Lower leg skin (tissue), 4 donors: ENCODE results near the gene SGCE. TPM values are rescaled to one million over a fixed set of nuclear protein-coding genes. Genes with fewer than 3 reads are reported as not detected.

ENCODE experiments used
- DNase-seq, 2 donors: peaks; one replicate each; pipeline ENCODE4 v3.0.0-alpha.2; 2019; ENCODE audit warnings: low spot score in 2 of 2
- H3K4me3 ChIP-seq: fragments of 200-600 bp; sonication (generic); 2 replicates; pipeline ENCODE4 v1.5.1; 2017; ENCODE audit warnings: mild to moderate bottlenecking, low read depth; ENCODE audit not compliant: poor library complexity, severe bottlenecking
- POLR2A ChIP-seq, 2 donors: fragments of 450-650 bp; IDR thresholded peaks; one replicate each; pipeline ENCODE4 v1.6.1; 2016 to 2017; ENCODE audit warnings: antibody characterized with exemption in 2 of 2, mild to moderate bottlenecking in 1 of 2, moderate library complexity in 1 of 2
- WGBS, 2 donors: methylation state at CpG; one replicate each; pipeline ENCODE4 v1.1.5; 2018; 5-methylcytosine and 5-hydroxymethylcytosine counted together
- intact Hi-C: fragments of 100-400 bp; cut with DNase I; formaldehyde crosslinking; loops from one replicate; pipeline ENCODE4 v1.15.0; 2023; ENCODE audit warnings: low total_unique reads
- total RNA-seq, 4 donors: library from RNA; depleted of rRNA; stranded (reverse); fragments of >200 nt; gene quantifications; one replicate each; pipeline ENCODE4 v1.1.0, GENCODE V29; 2016
- TF ChIP-seq, protein P1 (sequence below), 3 donors: fragments of 450-650 bp; IDR thresholded peaks; one replicate each; pipeline ENCODE4 v1.5.1; 2016; ENCODE audit warnings: antibody characterized with exemption in 3 of 3, mild to moderate bottlenecking in 3 of 3, moderate library complexity in 2 of 3

The SGCE gene
- total RNA-seq, 4 donors from 2014 or later: 9.8 to 25.7 (median 17.8) TPM

DNA sequence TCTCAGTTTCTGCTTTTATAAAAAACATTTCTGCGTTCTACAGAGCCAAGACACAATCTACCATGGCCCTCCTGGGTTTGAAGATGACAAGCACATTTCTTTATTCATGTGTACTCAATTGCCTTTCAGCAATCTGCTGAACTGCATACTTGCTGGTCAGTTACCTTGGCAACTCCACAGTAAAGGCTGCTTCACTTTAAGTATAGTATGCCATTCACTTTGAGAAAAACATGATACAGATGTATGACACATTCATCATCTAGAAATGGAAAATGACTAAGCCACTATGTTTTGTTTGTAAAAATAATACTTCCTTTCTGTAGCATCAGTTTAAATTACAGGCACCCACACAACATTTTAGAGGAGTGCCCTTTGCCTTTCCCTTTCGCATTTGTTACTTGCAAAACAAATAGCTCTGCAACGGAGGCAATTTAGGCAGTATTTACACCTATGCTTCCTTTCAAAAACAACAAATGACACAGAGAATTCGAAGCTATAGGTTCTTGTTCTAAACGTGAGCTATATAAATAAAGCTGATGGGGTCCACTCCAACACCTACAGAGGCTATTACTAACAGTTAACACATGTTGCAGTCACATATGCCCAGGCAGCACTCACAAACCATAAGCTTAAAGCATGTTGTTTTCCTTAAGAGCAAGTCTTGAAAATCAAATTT is 23.5 kb downstream of the SGCE start:
- 51 to 55% methylated on average over 5 of the region's 5 CpGs for WGBS, 2 donors
- no peak for TF ChIP-seq POLR2A (IDR thresholded peaks at IDR 0.05)
- TF ChIP-seq, protein P1, sequence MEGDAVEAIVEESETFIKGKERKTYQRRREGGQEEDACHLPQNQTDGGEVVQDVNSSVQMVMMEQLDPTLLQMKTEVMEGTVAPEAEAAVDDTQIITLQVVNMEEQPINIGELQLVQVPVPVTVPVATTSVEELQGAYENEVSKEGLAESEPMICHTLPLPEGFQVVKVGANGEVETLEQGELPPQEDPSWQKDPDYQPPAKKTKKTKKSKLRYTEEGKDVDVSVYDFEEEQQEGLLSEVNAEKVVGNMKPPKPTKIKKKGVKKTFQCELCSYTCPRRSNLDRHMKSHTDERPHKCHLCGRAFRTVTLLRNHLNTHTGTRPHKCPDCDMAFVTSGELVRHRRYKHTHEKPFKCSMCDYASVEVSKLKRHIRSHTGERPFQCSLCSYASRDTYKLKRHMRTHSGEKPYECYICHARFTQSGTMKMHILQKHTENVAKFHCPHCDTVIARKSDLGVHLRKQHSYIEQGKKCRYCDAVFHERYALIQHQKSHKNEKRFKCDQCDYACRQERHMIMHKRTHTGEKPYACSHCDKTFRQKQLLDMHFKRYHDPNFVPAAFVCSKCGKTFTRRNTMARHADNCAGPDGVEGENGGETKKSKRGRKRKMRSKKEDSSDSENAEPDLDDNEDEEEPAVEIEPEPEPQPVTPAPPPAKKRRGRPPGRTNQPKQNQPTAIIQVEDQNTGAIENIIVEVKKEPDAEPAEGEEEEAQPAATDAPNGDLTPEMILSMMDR (IDR thresholded peaks at IDR 0.05): no peak
- H3K4me3 ChIP-seq: no peak overlapping the region
- intact Hi-C loops: no loop called here
- no peak for DNase-seq

DNA sequence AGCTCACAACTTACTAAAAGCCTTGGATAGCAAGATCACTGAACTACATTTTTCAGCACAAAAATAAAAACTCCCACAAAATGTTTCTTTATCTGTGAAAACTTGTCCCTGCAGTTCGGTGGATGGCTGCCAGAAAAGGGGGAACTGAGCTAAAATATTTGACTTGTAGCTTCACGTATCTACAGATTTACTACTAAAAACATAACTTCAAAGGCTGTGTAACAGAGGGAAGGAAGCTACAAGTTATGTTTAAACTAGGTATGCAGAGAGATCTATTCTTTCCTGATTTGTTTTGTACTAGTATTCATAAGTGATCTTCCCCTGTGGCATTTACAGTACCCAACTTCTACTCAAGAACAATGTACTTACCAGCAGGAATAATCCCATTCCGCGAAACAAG is 25.1 kb downstream of the SGCE start:
- intact Hi-C loops: no loop called here
- 62 to 72% methylated on average over 4 of the region's 4 CpGs for WGBS, 2 donors
- TF ChIP-seq, protein P1 (IDR thresholded peaks at IDR 0.05): no peak
- TF ChIP-seq POLR2A (IDR thresholded peaks at IDR 0.05): no peak
- H3K4me3 ChIP-seq: no peak overlapping the region
- no peak for DNase-seq

DNA sequence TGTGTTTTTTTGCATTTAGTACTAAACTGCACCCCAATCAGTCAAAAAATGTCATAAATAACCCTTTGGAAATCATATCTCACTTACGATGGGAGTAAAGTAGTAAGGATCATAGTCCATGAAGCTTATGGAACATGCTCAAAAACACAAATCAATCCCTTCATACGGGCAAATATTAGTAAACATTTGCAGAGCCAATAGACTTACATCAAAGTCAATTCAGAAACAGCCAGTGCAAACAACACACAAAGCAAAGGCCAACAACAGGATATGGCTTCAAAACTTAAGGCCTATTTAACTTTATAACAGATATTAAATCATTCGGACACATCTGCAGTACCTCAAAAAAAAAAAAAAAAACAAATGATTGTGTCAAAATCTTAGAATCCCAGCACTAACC is 32.1 kb downstream of the SGCE start:
- 71 to 81% methylated on average over 3 of the region's 3 CpGs for WGBS, 2 donors
- TF ChIP-seq, protein P1 (IDR thresholded peaks at IDR 0.05): no peak
- TF ChIP-seq POLR2A (IDR thresholded peaks at IDR 0.05): no peak
- no peak overlapping the region for H3K4me3 ChIP-seq
- no peak for DNase-seq
- intact Hi-C loops: no loop called here

DNA sequence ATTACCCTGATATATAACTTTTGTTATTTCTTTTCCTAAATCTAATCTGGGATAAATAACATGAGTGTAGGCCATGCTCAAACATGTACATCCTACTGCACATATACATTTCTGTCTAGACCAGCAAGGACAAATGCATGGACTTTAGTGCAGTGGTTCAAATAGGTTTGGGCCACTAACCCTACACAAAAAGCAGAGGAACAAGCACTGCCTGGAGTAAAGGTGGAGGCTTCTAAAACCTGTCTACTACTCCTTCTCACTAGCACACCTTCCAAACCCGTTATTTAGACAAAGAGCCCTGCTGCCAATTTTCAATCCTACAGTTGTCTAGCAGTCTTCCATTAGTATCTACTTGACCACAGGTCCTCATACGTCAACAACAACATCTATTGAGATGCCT is 34.8 kb downstream of the SGCE start:
- no peak overlapping the region for H3K4me3 ChIP-seq
- whole genome bisulfite sequencing, 2 donors: 73 to 83% methylated on average over 2 of the region's 2 CpGs
- TF ChIP-seq, protein P1 (IDR thresholded peaks at IDR 0.05): no peak
- TF ChIP-seq POLR2A (IDR thresholded peaks at IDR 0.05): no peak
- intact Hi-C loops: no loop called here
- DNase-seq: no peak

DNA sequence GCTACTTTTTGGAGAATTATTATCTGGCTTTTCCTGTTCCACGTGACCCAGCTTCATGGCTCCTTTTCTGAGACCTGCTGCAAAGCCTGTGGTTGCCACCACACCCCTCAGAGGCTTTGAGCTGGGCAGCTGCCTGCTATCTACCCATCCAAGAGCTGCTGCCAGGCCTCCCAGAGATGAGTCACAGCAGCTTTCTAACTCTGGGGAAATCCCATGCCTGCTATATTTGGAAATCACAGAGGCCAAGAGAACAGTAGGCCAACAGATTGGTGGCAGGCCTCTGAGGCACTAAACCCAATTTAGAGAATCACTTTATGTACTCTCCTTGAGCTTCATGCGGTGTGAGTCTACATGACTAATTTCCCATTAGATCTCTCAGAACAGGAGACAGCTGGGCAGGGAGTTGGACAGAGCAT is 35.2 kb downstream of the SGCE start:
- no peak overlapping the region for H3K4me3 ChIP-seq
- 0 to 5% methylated on average over 2 of the region's 2 CpGs for WGBS, 2 donors
- intact Hi-C loops: no loop called here
- DNase-seq: peak; percentile 61 to 91
- no peak for TF ChIP-seq POLR2A (IDR thresholded peaks at IDR 0.05)
- TF ChIP-seq, protein P1 (IDR thresholded peaks at IDR 0.05): no peak

DNA sequence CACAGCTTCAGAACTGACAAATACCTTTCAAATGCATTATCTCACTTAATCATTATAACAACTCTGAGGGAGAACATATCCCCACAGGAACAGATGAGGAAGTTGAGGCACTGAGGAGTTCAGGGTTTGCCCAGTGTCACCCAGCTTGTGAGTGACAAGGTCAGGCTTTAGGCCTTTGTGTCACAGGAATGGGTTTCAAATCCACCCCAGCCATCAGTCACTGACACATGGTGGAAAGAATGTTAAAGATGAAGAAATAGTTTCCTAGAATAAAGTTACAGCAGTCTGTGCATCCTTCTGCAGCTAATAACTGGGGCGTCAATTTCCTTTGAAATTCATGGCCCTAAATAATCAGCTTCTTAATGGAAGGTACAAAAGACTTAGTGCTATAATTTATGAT is 37.8 kb downstream of the SGCE start:
- DNase-seq: no peak
- H3K4me3 ChIP-seq: no peak overlapping the region
- WGBS, 2 donors: 97 to 100% methylated on average over 1 of the region's 1 CpG
- TF ChIP-seq POLR2A (IDR thresholded peaks at IDR 0.05): no peak
- TF ChIP-seq, protein P1 (IDR thresholded peaks at IDR 0.05): no peak
- intact Hi-C loops: no loop called here
